ENCODE data around the gene SDK2.
A peak's percentile ranks its signal among the peaks of the same experiment; 100 is the strongest.

The SDK2 gene

DNA sequence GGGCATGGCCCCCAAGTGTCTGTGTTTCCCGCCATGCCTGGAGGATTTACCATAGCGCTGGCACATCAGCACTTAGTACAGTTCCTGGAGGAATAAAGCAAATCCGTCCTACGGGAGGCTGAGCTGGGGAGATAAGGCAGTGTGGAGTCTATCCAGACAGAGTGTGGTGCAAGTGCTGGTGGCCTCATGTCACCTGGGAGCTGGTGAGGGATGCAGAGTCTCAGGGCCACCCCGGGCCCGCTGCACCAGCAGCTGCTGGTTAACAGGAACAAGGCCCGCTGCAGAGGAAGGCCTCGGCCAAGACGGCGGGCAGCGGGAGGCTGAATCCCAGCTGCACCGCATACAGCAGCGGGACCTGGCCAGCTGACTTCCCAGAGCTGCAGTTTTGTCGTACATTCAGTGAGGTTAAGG is 275.1 kb downstream of the SDK2 start:
- peak; percentile 39 for DNase-seq (ENCODE audit: low read depth, low spot score)

DNA sequence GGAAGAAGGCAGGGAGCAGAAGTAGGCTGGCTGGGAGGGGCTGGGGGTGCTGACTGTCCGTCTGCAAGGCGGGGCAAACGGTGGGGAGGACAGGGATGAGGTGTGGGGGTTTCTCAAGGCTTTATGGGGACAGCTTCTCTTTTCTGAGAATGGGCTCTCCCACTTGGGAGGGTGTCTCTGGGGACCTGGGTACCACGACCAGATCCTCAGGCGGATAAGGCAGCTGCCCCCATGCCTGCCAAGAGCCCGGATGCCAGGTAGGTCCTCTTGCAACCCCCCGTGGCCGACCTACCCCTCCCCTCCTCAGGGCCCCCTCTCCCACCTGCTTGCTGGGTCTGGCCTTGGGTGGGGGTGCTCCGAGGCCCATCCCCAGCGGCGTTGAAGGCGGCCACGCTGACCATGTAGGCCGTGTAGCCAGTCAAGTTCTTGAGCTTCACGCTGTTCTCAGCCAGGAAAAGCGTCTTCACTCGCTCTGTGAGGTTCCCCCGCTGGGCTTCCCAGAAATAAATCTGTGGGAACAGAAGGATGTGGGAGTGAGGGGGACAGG is 276.1 kb downstream of the SDK2 start:
- DNase-seq (ENCODE audit: low read depth, low spot score) = no peak

DNA sequence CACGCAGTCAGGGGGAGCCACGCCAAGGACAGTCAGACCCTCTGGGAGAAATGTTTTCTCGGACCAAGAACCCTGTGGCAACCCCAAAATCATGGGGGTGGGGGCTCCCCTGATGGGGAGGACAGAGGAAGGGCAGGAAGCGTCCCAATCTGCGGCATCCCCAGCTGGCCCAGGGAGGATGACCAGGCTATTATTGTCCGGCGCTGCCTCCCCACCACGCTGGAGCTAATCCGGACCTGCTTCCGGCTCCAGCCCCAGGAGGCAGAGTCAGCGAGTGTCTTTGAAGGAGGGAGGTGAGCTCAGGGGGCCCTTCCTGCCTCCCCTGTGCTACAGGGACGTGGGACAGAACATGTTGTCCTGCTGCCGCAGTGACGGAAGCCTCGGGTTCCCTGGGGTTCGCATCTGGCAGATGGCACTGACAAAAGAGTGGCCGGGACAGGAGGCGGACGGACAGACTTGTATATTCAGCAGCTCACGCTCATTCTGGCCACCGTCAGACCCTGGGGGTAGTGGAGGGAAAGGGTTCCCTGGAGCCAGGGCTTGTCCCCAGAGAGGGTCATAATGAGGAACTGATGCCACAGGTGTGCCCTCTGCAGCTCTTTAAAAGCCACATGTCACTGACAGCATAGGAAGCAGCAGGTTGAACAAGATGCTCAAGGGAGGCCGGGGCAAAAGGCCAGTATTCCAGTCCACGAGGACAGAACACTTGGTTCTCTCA is 278.2 kb downstream of the SDK2 start:
- DNase-seq (ENCODE audit: low read depth, low spot score) = peak; percentile 34

DNA sequence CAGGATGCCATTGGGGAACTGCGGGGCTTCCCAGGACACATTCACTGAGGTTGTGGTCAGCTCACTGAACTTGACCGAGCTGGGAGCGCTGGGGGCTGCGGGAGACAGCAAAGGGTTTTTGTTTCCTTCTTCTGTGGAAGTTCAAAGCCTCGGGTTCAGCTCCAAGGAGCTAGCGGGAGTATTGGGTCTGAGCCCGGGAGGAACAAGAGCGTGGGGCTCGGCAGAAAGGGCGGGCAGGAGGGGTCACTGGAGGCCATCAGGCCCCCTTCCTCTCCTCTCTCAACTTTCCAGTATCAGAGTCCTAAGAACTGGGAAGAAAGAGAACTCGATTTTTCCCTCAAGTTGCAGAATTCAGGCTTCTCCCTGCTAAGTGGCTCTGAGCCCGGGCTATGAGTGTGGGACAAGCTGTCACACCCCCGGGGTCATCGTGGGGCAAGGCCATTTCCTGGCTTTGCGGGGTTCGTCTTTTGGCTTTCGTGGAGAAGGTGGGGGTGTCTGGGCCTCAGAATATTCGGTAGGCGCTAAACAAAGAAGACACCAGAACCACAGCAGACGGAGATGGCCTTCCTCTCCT is 278.9 kb downstream of the SDK2 start:
- DNase-seq (ENCODE audit: low read depth, low spot score) = no peak

DNA sequence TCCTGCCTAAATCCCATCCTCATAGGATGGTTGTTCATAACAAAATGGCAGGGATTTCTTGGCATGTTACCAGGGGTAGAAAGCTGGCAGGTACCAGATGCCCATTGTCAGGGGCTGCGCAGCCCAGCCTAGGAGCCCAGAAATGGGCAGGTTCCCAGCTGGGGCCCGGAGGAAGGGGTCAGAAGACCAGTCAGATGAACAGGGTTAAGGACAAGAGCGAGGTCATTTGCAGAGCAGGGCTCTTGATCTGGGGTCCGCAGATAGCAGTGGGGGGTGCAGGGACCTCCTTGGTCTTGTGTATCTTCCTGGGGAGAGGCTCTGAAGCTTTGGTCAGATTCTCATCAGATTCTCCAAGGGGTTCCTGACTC is 280.1 kb downstream of the SDK2 start:
- no peak for DNase-seq (ENCODE audit: low read depth, low spot score)

DNA sequence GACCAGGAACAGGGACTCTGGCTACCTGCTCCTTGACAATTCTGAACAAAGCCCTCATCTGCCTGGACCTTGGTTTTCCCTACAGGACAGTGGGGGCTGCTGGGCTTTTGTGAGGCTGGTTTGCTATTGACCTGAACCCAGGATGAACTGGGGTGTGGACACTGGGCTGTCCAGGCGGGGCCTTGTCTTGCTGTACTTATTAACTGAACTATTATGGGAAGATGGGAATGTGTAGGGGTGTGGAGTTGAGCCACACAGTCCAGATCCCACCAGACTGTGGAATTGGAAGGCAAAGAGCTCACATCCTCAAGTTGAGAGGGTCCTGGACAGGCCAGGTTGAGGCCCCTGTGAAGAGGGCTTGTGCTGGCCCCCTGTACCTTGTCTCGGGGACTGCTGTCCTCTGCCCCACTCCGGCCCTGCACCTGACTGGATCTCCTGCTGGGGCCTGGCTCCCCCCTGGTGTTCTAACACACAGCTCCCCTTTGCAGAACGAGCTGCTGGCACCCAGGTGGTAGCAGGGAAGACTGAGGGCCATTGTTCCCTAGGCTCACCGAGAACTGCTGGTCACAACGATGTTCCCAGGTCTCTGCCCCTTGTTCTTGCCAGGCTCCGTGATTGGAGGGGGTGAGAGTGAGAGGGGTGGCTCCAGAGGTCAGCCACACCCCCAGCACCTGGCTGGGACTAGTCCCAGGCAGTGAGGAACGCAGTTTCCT is 280.6 kb downstream of the SDK2 start:
- peak; percentile 65 for DNase-seq (ENCODE audit: low read depth, low spot score)

DNA sequence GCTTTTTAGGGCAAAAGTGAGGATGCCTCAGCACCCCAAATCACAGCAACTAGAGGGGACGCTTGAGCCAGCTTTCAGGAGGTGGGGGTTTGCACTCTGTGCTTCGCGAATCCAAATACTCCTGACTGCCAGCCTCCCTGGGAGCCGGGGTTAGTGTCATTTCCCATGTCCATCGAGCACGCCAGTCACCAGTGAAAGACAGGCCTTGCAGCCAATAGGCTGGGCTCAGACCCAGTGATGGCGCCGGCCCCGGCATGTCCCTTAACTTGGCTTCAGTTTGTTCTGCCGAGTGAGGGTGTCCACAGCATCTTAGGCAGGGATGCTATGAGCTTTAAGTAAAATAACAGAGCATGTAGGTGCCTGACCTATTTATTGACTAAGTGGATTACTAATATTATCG is 281.5 kb downstream of the SDK2 start:
- peak; percentile 50 for DNase-seq (ENCODE audit: low read depth, low spot score)

DNA sequence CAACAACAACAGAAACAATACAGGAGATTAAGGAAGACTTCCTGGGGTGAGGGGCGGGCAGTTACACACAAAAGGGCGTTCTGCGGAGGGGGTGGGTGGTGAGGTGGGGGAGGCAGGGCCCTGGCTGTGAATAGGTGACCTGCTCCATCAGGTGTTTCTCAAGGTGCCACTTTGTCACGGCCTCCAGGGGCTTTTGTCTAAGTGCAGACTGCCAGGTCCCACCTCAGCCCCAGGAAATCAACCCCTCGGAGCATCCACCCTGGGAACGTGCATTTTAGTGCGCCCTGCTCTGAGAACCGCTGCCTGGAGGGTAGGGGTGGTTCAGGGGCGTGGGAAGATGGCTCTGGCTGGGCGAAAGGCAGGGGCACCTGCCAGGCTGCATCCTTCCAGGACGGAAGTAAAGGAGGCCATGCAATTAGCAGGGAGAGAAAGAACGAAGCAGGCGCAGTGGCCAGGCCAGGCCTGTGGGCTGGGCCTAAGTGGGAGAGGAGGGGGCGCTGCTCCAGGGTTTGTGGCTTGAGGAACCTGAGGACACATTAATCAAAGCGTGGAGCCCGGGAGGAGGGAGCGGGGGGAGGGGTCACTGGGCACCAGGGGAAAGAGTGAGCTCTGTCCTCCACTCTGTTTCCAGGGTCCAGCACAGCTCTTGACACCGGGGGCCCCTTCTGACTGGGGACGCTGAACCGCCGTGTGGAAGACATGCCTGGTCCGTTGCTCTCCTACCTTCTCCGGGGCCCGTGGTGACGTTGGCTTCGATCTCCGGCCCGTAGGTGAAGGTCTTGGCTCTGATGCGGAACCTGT is 283.1 kb downstream of the SDK2 start:
- peak; percentile 77 for DNase-seq (ENCODE audit: low read depth, low spot score)

DNA sequence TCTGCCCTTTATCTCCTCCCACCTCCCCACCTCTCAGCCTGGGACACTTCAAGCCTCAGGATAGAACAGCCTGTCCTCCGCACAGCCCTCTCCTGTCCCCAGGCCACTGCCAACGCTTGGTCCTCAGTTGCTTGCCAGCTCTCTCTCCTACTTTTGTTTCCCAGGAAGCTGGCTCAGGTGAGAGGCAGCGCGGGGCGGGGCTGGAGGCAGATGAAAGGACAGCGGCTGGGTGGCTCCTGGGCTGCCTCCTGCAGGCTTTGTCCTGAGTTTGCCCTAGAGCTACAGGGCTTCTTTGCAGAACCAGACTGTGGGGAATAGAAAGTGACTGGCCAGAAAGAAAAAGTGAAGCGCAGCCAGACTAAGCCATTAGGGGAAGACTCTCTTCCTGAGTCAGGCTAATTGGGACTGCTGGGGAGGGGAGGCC is 284.2 kb downstream of the SDK2 start:
- peak; percentile 96 for DNase-seq (ENCODE audit: low read depth, low spot score)

DNA sequence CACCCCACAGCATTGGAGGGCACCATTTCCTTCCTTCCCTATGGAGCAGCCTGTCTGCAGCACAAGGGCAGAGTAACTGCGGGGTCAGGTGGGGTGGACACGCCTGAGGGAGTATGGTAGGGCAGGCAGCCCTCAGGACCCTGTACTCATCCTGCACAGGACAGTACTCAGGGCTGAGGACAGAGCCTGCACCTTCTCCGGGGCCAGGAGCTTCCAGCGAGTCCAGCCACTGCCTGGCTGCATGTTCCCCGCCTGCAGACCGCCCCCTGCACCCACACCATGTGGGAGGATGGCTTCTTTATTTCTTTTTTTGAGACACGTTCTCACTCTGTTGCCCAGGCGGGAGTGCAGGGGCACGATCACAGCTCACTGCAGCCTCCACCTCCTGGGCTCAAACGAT is 284.9 kb downstream of the SDK2 start:
- DNase-seq (ENCODE audit: low read depth, low spot score) = no peak

DNA sequence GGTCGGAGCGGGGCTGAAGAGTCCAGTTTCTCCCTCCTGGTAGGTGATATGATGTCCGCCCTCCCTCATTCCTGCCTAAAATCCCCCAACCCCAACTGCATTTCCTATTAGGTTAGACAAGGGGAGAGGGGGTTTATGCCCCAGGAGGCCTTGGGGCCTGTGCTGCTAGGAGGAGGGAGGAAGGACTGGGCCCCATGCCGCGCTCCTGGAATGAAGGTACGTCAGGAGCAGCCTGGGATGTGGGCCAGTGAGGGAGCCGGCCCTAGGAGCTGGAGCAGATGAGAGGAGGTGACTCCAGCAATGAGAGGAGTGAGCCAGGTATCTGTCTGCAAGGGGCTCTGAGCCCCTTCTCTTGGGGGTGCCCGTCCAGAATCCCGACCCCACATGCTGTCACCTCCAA is 285.6 kb downstream of the SDK2 start:
- no peak for DNase-seq (ENCODE audit: low read depth, low spot score)

DNA sequence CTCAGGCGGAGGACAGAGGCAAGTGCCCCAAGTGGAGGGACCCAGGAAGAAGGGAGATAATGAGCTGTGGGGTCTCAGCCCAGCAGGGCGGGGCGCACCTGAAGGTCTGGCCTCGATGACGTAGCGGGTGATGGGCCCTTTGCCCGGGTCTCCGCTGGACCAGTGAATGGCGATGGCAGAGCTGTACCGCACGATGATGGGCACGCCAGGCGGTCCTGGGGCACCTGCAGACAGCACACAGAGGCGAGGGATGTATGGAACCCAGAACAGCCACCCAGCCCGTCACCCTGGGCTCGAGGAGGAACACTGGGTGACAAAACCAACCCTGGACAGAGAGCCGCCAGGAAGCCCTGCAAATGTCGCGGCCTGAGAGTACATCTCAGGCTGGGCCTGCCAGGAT is 286.3 kb downstream of the SDK2 start:
- no peak for DNase-seq (ENCODE audit: low read depth, low spot score)

DNA sequence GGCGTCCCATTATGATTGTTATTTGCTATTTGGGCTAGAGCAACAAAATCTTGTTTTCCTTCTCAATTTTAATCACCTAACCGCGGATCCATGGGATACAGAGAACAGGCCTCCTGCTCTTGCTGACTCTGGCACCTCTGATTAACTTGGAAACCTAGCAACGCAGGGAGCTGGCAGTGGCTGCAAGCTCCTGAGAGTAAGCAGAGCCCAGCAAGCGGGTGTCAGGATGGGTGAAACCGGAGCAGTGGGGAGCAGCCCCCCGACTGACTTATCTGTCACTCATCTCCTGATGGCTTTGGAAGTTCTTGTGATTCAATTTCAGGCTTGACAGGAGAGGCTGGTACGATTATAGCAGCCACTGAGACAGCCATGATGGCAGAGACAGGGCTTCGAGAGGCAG is 286.9 kb downstream of the SDK2 start:
- DNase-seq (ENCODE audit: low read depth, low spot score) = no peak

DNA sequence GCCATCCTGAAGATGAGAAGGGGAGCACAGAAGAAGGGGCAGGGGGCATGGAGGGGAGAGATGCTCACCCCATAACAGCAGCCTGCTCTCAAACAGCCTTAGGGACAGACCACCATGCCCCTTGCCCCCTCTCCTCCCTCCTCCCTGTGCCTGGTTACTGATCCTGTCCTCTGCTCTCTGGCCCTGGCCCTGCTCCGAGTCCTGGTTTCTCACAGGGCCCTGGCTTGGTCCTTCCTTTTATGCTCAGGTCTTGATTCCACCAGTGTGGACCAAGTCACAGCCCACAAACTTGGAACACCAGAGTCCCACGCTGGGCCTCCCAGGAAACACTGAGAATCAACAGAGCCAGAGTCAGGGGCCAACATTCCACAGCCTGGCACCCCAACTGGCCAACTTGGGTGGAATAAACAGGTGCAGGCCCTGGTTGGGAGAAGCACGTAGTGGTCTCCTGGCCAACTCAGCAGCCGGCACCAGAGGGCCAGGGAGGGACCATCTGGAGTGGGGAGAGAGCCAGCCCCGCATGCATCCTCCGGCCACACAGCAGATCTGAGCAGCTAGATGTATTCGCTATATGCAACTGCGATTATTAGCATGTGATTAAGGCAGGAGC is 287.6 kb downstream of the SDK2 start:
- no peak for DNase-seq (ENCODE audit: low read depth, low spot score)

DNA sequence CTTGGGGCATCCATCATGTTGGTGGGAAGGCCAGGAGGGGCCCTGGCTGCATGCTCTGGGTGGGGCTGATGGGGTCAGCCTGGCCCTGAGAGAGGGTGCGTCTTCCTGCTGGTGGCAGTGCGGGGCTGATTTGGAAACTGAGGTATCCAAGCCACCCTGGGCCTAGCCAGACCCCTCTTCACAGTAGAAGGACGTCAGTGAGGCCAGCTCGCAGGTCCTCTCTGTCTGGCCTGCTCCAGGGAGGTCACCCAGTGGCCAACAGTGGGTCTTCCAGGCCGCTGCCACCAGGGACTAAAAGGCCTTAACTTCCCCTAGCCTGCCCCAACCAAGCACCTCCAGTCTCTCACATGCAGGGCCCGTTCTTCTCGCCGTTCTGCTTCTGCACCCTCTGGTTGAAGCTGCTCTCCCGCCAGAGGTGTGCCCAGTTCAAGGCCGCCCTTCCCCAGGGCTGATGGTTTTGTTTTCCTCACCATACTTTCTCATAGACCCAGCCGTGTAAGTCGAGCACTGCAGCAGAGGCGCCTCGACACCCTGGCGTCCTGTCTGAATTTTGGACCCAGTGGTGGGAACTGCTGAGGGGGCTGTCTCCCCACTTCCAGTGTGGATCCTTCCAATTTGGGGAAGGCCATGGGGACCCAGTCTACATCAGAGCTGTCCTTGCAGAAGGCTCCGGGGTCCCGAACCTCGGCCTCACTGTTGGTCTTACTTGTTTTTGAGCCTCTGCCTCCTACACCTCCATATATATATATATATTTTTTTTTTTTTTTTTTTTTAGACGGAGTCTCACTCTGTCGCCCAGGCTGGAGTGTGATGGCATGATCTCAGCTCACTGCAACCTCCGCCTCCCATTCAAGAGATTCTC is 289.6 kb downstream of the SDK2 start:
- DNase-seq (ENCODE audit: low read depth, low spot score) = no peak

DNA sequence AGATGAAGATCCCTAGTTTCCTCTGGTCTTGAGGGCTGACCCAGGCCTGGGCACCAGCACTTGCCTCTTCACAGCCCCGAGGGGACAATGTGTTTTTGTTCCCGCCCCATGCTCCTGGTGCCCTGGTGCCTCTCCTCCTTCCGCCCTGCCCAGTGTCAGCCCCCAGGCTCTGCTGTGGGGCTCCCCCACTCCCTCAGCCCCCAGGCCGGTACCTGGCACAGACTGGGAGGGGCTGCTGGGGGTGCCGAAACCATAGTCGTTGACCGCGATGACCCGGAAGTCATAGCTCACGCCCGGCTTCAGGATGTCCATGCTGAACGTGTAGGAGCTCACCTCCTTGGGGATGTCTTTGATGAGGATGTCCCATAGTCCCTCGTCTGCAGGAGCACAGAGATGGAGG is 292.0 kb downstream of the SDK2 start:
- DNase-seq (ENCODE audit: low read depth, low spot score) = no peak

DNA sequence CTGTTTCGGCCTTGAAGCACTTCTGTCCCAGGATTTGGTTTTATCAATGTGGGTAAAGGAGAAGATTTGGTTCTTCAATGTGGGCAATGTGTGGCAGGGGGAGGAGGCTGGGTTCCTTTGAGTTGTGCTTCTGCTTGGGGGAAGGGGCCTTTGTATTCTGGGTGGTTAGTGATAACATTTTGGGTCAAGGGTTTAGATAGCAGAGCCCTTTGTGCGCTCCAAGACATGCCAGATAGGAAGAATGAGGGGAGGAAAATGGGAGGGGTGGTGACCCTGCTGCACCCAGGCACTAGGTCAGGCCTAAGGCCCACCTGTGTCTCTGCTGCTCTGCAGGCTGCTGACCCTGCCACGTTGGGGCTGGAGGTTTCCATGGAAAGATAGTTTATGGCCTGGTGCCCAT is 292.5 kb downstream of the SDK2 start:
- DNase-seq (ENCODE audit: low read depth, low spot score) = no peak

DNA sequence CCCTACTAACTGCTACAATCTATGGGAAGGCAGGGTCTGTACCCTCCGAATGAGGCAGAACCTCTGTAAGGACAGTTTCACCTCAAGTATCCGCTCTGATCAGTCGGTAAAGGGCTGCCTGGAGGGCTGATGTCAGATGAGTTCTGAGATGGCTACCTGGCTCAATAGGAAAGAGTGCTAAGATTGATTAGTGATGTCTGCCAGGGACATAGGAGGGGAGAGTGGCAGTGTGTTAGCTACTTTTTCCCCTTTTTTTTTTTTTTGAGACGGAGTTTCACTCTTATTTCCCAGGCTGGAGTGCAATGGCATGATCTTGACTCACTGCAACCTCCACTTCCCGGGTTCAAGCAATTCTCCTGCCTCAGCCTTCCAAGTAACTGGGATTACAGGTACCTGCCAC is 293.4 kb downstream of the SDK2 start:
- no peak for DNase-seq (ENCODE audit: low read depth, low spot score)

DNA sequence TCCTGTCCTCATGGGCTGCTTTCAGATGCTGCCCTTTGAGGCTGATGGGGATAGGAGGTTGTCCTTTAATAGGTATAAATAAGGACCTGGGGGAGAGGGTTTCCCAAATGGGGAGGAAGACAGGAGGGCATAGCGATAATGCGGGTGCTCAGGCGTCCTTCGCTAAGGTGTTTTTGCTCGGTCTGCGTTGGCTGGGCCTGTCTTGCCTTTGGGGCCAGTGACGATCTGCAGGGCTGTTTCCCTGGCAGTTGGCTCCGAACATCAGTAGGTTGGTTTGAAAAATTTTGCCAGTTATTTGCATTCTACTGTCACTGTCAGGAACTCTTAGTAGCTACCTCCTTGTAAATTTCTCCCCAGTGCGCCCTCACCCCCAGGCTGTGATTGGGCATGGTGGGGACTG is 294.6 kb downstream of the SDK2 start:
- DNase-seq (ENCODE audit: low read depth, low spot score) = no peak

DNA sequence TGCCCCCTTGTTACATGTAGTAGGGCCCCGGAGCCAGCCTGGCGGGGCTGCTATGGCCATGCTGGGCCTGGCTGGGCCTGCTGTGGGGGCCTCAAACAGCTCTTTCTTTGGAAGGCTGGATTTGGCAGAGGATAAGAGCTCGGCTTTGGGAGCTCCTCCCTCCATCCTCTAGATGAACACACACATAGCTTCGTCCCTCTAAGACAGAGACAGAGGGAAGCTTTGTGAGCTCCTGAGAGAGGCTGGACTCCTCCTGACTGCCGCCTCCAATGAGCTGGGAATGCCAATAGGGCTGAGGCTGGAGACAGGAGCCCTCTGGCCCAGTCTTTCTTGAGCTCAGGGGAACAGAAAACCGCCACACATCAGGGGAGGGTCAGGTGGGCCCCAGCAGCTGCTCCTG is 295.1 kb downstream of the SDK2 start:
- peak; percentile 42 for DNase-seq (ENCODE audit: low read depth, low spot score)

DNA sequence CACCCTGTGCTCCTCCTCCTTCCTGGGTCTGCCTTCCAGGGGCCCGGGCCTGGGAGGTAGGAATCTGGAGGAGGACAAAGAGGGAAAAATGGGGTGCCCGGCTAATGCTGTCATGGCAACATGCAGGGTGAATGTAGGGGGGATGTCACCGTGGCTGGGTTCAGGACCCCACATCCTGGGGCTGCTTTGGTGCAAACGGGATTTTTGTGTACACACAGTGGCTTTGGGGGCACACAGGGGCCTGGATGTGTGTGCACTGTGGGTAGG is 295.5 kb downstream of the SDK2 start:
- no peak for DNase-seq (ENCODE audit: low read depth, low spot score)
